ENCODE data around the gene C1QTNF1. TPM values are rescaled to one million over a fixed set of nuclear protein-coding genes. Genes with fewer than 3 reads are reported as not detected.

Gene C1QTNF1
- total RNA-seq, 2 experiments from 2014 or later = not detected

DNA sequence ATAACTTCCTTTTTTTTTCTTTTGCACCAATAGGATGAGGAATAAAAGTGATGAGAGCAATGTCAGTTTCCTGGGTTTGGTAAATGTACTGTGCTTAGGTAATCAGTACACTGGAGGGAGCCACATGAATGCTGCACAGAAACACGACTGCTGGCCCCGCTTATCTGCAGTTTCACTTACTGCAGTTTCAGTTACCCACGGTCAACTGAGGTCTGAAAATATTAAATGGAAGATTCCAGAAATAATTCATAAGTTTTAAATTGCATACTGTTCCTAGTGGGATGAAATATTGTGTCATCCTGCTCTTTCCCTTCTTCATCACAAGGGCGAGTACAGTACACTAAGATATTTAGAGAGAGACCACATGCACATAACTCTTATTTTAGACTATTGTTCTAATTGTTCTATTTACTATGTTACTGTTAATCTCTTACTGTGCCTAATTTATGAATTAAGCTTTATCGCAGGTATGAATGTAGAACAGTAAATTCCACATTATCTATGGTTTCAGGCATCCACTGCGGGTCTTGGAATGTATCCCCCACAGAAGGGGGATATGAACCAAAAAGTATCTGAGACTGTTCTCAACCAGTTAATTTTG lies 37.8 kb upstream of the C1QTNF1 start:
- Mint-ChIP-seq H3K9me3 (no peaks in the 10 kb centered on the region), H3K36me3 (ENCODE audit: low read depth) (peaks cover 9% of the 10 kb centered on the region), H3K4me1 (peaks cover 15% of the 10 kb centered on the region), H3K4me3 (no peak overlapping the region), H3K27ac (peak overlapping the region; percentile 25), H3K27me3 (no peaks in the 10 kb centered on the region)
- POLR2A ChIA-PET = no interaction called here
- CTCF ChIA-PET = interaction anchor here (0.6 to 1.5 kb wide), 3 partner anchors 9 to 1092 kb away, joined by 3 to 4 read pairs (median 3); no protein-coding TSS in a partner anchor
- DNase-seq = peak; percentile 46

DNA sequence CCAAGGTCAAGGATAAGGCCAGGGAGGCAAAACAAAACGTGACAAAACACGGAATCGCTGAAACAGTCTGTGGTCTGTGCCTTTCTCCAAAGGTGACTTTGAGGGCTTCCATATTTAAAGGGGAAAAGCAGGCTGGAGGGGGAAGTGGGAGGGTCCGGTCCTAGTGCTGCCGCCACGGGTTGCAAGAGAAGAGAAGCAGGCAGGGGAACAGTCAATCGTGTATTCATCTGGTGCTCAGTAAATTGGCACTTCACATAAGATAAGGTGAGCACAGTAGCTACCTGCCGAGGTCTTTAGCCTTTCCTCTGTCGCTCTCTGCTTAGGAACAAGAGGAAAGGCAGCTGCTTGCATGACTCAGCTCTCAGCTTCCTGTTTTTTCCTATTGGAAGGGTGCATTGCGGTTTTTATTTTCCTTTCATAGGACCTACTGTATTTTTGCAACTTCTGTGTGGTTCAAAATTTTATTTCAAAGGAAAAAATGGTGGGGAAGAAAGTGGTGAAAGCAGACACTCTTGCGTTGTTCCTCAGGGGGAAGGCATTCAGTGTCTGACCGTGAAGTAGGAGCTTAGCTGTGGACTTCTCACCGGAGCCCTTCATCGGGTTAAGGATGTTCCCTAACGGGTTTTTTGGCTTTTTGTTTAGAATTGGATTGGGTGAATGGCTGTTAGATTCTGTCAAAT lies 37.2 kb upstream of the C1QTNF1 start:
- Mint-ChIP-seq H3K27ac (peak overlapping the region; percentile 74), H3K36me3 (ENCODE audit: low read depth) (peaks cover 15% of the 10 kb centered on the region), H3K4me3 (peak overlapping the region; percentile 22), H3K4me1 (peaks cover 15% of the 10 kb centered on the region), H3K9me3 (no peaks in the 10 kb centered on the region), H3K27me3 (no peaks in the 10 kb centered on the region)
- POLR2A ChIA-PET = interaction anchor here (0.6 kb wide), 1 partner anchor 103 kb away, joined by 3 read pairs; no protein-coding TSS in a partner anchor
- CTCF ChIA-PET = interaction anchor here (1.5 kb wide), 1 partner anchor 10 kb away, joined by 4 read pairs; no protein-coding TSS in a partner anchor
- DNase-seq = no peak

GRCh38 chr17:78988152-78988551 lies 35.8 kb upstream of the C1QTNF1 start:
- H3K4me3 Mint-ChIP-seq = no peak overlapping the region
- peaks cover 17% of the 10 kb centered on the region for H3K4me1 Mint-ChIP-seq
- CTCF ChIA-PET = interaction anchor here (0.7 kb wide), 1 partner anchor 87 kb away, joined by 4 read pairs; no protein-coding TSS in a partner anchor
- no peaks in the 10 kb centered on the region for H3K27me3 Mint-ChIP-seq
- H3K36me3 Mint-ChIP-seq (ENCODE audit: low read depth) = peaks cover 22% of the 10 kb centered on the region
- no peak overlapping the region for H3K27ac Mint-ChIP-seq
- DNase-seq = no peak
- no peaks in the 10 kb centered on the region for H3K9me3 Mint-ChIP-seq
- POLR2A ChIA-PET = no interaction called here

DNA sequence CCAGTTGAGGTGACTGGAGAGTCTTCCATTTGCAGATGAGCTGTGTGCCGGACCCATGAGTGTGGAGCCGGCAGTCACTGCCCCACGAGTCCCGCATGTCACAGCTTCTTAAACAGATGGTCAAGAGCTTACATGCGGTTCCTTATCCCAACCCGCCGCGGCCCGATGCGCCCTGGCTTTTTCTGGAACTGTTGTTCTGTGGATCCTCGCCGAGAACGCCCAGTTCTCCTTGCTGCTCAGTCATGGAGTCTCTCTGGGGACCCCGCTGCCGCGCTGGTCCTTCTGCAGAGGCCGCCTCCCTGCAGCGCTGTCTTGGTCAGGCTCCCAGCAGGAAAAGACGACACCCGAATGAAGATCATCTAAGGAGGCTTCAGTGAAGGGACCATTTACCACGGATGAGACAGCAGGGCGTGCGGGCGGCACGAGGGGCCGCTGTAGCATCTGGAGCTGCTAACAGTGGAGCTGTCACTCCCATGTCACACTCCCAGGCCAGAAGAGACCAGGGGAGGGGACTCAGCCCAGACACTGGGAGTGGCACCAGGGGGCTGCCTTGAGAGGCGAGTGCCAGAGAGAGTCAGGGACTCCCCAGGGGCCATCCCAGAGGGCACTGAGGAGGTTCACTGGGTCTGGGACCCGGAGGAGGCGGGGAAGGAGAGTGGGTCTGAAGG lies 33.5 kb upstream of the C1QTNF1 start:
- CTCF ChIA-PET = interaction anchor here (0.8 kb wide), 1 partner anchor 116 kb away, joined by 4 read pairs; no protein-coding TSS in a partner anchor
- Mint-ChIP-seq H3K9me3 (no peaks in the 10 kb centered on the region), H3K4me3 (no peak overlapping the region), H3K36me3 (ENCODE audit: low read depth) (peaks cover 29% of the 10 kb centered on the region), H3K4me1 (peaks cover 19% of the 10 kb centered on the region), H3K27me3 (no peaks in the 10 kb centered on the region), H3K27ac (no peak overlapping the region)
- DNase-seq = no peak
- POLR2A ChIA-PET = no interaction called here

DNA sequence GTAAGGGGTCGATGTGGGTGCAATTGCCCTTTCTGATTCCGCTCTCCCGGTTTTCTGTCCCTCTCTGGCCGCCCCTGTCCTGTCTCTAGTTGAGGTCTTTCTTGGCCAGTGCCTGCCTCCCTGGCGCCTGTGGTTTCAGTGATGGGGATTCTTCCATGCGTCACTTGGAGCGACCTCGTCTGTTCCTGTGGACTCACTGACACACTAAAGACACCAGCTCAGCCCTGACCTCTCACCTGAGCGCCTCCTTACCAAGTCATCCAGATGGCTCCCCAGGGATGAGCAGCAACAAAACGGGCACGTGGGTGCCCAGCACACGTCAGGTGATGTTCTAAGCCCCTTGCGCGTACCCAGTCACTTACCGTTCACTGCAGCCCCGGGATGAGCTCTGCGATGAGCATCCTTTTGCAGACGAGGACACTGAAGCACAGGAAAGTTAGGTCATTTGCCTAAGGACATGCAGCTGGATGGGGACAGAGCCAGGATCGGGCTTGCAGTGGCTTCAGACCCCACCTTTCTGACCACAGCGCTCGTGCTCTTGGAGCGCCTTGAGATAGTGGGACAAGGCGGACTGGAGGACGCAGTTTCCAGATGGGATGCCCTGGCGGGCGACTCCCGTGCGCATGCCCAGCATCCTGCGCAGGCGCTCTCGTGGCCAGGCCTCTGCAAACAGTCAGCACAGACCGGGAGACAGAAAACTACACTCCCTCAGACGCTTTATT lies 32.8 kb upstream of the C1QTNF1 start:
- Mint-ChIP-seq H3K36me3 (ENCODE audit: low read depth) (peaks cover 32% of the 10 kb centered on the region), H3K4me1 (peaks cover 14% of the 10 kb centered on the region), H3K27ac (no peak overlapping the region), H3K4me3 (no peak overlapping the region), H3K27me3 (no peaks in the 10 kb centered on the region), H3K9me3 (no peaks in the 10 kb centered on the region)
- POLR2A ChIA-PET = no interaction called here
- no peak for DNase-seq
- CTCF ChIA-PET = interaction anchor here (0.8 to 1.3 kb wide), 2 partner anchors 10 to 117 kb away, joined by 3 to 4 read pairs; no protein-coding TSS in a partner anchor

- peaks cover 38% of the 10 kb centered on the region for H3K36me3 Mint-ChIP-seq (ENCODE audit: low read depth)
- no peaks in the 10 kb centered on the region for H3K27me3 Mint-ChIP-seq
- DNase-seq = no peak
- ChIA-PET CTCF (interaction anchor here (1.3 kb wide), 1 partner anchor 9 kb away, joined by 3 read pairs; no protein-coding TSS in a partner anchor), POLR2A (no interaction called here)
- H3K9me3 Mint-ChIP-seq = no peaks in the 10 kb centered on the region
- peaks cover 6% of the 10 kb centered on the region for H3K4me1 Mint-ChIP-seq
- H3K27ac Mint-ChIP-seq = no peak overlapping the region
- no peak overlapping the region for H3K4me3 Mint-ChIP-seq
Observed at GRCh38 chr17:78991906-78992532, 31.9 kb upstream of the C1QTNF1 start.

- ChIA-PET CTCF (interaction anchor here (1.3 kb wide), 1 partner anchor 8 kb away, joined by 3 read pairs; no protein-coding TSS in a partner anchor), POLR2A (no interaction called here)
- Mint-ChIP-seq H3K36me3 (ENCODE audit: low read depth) (peaks cover 40% of the 10 kb centered on the region), H3K9me3 (no peaks in the 10 kb centered on the region), H3K4me1 (peaks cover 4% of the 10 kb centered on the region), H3K4me3 (no peak overlapping the region), H3K27ac (peak overlapping the region; percentile 60), H3K27me3 (no peaks in the 10 kb centered on the region)
- no peak for DNase-seq
Observed at GRCh38 chr17:78992542-78993212, 31.3 kb upstream of the C1QTNF1 start.

- peak; percentile 63 for DNase-seq
- ChIA-PET CTCF (no interaction called here), POLR2A (no interaction called here)
- Mint-ChIP-seq H3K4me3 (no peak overlapping the region), H3K4me1 (peaks cover 4% of the 10 kb centered on the region), H3K27ac (peak overlapping the region; percentile 60), H3K27me3 (no peaks in the 10 kb centered on the region), H3K9me3 (no peaks in the 10 kb centered on the region), H3K36me3 (ENCODE audit: low read depth) (peaks cover 44% of the 10 kb centered on the region)
Observed at GRCh38 chr17:78993241-78993956, 30.6 kb upstream of the C1QTNF1 start.

DNA sequence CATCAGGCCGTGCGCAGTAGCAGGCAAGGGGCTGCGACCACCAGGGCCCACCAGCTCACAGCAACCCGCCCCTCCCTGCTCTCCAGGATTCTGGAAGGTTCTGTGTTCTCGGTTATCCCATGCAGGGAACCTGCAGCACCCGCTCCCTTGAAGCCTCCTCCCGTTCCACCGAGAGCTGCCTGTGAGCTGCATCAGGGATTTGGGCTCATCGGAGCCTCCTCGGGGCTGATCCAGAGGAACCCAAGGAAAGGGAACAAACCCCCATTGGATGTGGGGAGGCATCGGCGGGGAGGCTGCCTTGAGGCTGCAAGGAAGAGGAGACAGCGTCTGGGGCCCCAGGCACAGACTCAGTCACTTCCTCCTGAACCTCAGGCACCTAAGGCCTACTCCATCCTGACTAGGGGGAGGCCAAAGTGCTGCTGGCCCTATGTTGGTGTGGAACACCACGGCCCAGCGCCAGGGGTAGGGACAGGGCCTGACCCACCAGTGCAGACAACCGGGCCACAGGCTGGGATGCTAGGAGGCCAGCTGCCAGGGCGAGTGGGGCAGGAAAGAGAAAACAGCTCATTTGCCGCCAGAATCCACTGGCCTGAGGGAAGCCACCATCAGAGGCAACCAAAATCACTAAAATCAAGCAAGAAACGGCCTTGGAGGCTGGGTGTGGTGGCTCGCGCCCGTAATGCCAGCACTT lies 29.8 kb upstream of the C1QTNF1 start:
- H3K27me3 Mint-ChIP-seq = no peaks in the 10 kb centered on the region
- H3K36me3 Mint-ChIP-seq (ENCODE audit: low read depth) = peaks cover 45% of the 10 kb centered on the region
- CTCF ChIA-PET = interaction anchor here (1.5 kb wide), 1 partner anchor 14 kb away, joined by 4 read pairs; the partner anchor contains the start of gene LGALS3BP
- no peaks in the 10 kb centered on the region for H3K9me3 Mint-ChIP-seq
- H3K27ac Mint-ChIP-seq = no peak overlapping the region
- H3K4me3 Mint-ChIP-seq = no peak overlapping the region
- H3K4me1 Mint-ChIP-seq = peaks cover 4% of the 10 kb centered on the region
- no peak for DNase-seq
- POLR2A ChIA-PET = no interaction called here

DNA sequence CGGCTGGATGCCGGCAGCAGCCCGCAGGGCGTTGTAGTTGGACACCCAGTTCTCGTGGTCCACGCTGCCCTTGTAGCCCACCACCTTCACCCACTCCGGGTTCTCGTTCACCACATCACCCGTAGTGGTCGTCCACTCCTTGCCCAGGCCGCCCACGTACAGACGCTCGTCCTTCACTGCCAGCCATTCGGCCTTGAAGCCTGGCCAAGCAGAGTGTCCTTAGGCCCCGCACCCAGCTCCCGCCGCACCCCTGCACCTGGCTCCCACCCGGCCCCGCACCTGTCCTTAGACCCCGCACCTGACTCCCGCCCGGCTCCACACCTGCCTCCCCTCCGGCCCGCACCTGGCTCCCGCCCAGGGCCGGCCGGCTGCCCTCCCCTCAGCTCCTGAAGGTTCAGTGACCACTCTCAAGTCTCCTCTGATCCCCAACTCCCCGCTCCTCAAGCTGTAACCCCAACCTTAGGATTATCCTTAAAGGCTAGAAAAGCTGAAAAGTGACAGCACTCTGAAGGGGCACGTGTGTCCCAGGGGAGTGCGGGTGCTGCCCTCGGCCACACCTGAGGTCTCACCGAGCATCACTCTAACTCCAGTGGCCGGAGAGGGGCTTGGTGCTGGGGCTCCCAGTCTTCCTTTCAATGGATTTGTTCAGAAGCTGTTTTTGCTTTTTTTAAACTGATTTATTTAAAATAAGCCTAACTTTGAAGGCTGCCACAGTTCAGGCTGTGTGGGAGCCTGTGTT lies 28.8 kb upstream of the C1QTNF1 start:
- CTCF ChIA-PET = interaction anchor here (0.8 to 1.5 kb wide), 2 partner anchors 10 to 15 kb away, joined by 3 to 4 read pairs; partner anchors contain the start of gene LGALS3BP
- H3K4me1 Mint-ChIP-seq = peaks cover 4% of the 10 kb centered on the region
- H3K4me3 Mint-ChIP-seq = no peak overlapping the region
- no peak for DNase-seq
- peaks cover 47% of the 10 kb centered on the region for H3K36me3 Mint-ChIP-seq (ENCODE audit: low read depth)
- H3K27me3 Mint-ChIP-seq = no peaks in the 10 kb centered on the region
- H3K9me3 Mint-ChIP-seq = no peaks in the 10 kb centered on the region
- no peak overlapping the region for H3K27ac Mint-ChIP-seq
- POLR2A ChIA-PET = interaction anchor here (0.7 kb wide), 1 partner anchor 13 kb away, joined by 3 read pairs; no protein-coding TSS in a partner anchor

Measured in activated CD4-positive, alpha-beta T cell treated with anti-CD3 and anti-CD28 coated beads, Interleukin-2, amount 10 ng/mL, durations not matched to agents 7 days and 5 days (primary cell).